GM18505 (cell line): ENCODE results near the gene MAPK1IP1L.
"Not testable (repeated sequence)": the region's sequence is repeated elsewhere in the genome, so short reads cannot be mapped to it uniquely, and the experiment has no call there.

ENCODE experiments used
- ATAC-seq: cut with Tn5 transposase; IDR thresholded peaks from one replicate; pipeline ENCODE4 v1.9.1; 2021; ENCODE audit not compliant: unreplicated experiment
- POLR2A ChIP-seq: IDR thresholded peaks from 4 replicates; pipeline ENCODE4 v1.6.1; 2011; ENCODE audit warnings: borderline replicate concordance; ENCODE audit not compliant: insufficient read depth, insufficient read length; ENCODE audit errors: extremely low read depth

MAPK1IP1L gene

GRCh38 chr14:55051423-55052268, at the start of gene MAPK1IP1L:
Gene MAPK1IP1L, plus strand, starts transcription at chr14:55051647. Its CDS starts 10,037 bp downstream, at chr14:55061684.
- TF ChIP-seq POLR2A, result peak; percentile 99
- peak; percentile 92 for ATAC-seq

GRCh38 chr14:55005071-55005470, 46.4 kb upstream of the MAPK1IP1L start:
- no peak for ATAC-seq

GRCh38 chr14:55015006-55015405, 36.4 kb upstream of the MAPK1IP1L start:
- no peak for ATAC-seq
- no peak for TF ChIP-seq POLR2A

More at GRCh38 chr14:55005071-55005470, 46.4 kb upstream of the MAPK1IP1L start:
- TF ChIP-seq POLR2A, result no peak

DNA sequence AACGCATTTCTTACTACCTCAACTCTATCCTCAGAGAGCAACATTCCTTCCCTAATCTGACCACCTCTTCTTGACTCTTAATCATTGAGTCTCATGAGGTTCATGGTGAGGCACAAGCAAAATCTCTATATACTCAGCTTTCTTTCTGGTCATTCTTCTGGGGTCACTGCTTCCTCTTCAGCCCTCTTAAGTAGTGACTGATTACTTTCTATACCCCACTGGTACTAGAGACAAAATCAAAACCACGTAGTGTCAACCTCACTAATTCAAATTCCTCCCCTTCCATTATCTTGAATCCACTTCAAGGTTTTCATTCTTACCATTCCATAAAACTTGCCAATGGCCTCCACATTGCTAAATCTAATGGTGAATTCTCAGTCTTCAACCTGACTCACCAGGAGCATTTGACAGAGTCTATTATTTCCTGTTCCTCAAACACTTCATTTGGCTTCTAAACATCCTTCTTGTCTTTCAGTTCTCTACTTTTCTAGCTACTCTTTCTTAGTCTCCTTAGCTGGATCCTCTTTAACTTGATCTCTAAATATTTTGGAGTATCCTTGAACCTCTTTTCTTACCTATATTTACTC, 31.4 kb upstream of the MAPK1IP1L start:
- TF ChIP-seq POLR2A, result no peak
- ATAC-seq, result no peak

GRCh38 chr14:55024365-55024764, 27.1 kb upstream of the MAPK1IP1L start:
- not testable (repeated sequence) for ATAC-seq

DNA sequence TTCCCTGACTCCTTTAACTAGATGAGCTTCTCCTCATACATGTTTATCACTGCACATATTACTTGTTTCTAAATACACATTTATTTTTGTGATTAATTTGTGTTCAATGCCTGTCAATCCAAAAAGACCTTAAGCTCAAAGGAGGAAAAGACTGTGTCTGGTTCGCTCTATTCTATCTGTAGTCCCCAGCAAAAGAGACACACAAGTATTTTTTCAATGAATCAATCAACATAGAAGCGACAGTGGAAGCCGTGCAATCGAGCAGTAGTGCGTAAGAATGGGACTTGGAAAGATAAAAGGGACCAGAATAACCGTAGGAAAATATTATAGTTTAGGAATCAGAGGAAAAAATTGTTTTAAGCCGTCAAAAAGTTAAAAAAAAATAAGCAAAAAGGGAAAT, 25.5 kb upstream of the MAPK1IP1L start:
- ATAC-seq, result no peak
- TF ChIP-seq POLR2A, result no peak

- no peak for ATAC-seq
Measured at GRCh38 chr14:55026441-55026792, 25.0 kb upstream of the MAPK1IP1L start.

DNA sequence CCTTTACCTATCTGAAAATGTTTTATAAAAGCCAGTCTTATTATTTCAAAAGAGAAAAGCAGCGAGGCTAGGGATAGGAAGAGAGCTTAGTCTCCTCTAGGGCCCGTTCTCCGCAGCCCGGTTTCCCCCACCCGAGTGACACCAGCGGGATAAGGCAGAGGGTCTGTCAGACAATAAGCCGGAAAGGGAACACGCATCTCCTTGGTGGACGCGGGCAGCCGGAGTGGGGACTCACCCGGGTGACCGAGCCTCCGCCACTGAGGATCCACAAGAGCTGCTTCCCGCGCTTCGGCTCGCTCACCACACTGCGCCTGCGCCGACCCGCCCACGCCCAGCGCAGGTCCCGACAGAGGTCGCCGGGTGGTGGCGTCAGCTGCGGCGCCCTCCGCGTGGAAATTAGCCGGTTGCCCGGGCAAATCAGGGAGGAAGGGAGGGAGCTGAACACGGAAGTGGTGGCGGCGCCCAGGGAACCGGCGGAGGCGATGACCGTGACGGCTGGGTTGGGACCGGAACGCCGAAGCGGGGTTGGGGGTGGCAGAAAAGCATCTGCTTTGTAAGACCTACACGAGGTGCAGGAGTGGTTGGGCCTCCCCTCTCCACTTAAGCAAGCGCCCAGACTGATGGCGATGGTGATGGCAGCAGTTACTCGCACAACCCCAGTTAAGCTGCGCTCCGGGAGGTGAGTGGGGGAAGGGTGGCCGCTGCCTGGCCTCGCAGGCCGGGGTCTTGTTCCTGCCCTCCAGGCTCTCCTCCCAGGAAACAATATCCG, 24.5 kb upstream of the MAPK1IP1L start, which contains the start of the genes SOCS4 and WDHD1:
SOCS4 (plus strand) TSS at position 444 of the 769 bp plus-strand sequence. CDS start 15,806 bp downstream, outside the sequence.
WDHD1 (minus strand) TSS at position 307 of the 769 bp plus-strand sequence. CDS start 312 bp downstream, outside the sequence.
- peak; percentile 81 for ATAC-seq
- TF ChIP-seq POLR2A, result peak; percentile 90

More at GRCh38 chr14:55026441-55026792, 25.0 kb upstream of the MAPK1IP1L start:
- no peak for TF ChIP-seq POLR2A

GRCh38 chr14:55028066-55028465, 23.4 kb upstream of the MAPK1IP1L start:
- no peak for TF ChIP-seq POLR2A
- ATAC-seq, result no peak

- no peak for TF ChIP-seq POLR2A
- ATAC-seq, result no peak
Measured at GRCh38 chr14:55028476-55028875, 23.0 kb upstream of the MAPK1IP1L start.

DNA sequence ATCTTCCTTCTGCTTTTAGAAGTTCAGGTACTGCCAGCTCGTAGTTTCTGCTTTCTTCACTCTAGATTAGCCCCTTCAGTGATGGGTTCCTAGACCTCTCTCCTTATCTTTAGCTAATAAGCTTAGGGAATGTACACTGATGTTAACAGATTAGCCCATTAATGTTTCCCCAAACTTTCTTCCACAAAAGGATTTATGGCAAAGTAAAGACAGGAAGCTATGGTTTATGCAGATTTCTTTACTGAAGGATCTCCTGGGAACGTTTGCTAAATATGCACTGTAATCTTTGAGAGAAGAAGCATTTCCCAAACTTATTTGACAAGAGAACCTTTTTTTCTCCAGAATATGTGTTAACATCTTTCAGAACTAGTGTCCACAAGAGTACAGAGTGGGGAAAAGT, 20.3 kb upstream of the MAPK1IP1L start:
- no peak for TF ChIP-seq POLR2A
- no peak for ATAC-seq

DNA sequence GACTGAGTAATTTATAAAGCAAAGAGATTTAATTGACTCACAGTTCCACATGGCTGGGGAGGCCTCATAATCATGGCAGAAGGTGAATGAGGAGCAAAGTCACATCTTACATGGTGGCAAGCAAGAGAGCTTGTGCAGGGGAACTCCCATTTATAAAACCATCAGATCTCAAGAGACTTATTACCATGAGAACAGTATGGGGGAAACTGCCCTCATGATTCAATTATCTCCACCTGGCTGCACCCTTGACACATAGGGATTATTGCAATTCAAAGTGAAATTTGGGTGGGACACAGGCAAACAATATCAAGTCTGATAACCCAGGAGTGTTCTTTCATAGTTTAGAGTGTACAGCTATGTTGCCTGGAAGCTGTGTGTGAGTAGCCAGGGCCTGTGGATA, 13.5 kb upstream of the MAPK1IP1L start:
- not testable (repeated sequence) for ATAC-seq

DNA sequence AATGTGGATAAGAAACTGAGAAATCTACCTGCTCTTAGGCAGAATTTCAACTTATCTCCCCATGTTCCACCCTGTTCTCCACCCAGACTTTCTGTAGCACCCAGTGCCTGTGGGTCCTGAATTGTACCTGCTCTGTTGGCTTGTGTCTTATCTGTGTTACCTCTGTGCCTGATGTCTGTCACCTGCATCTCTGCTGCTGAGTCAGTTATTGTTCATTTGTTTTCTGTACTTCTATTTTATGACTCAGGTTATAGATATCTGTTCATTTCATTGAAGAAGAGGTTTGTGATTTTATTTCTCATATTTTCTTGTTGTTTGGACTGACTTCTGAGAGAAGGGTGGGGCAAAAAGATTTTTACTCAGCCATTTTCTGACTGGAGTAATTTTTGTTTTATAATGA, 12.7 kb upstream of the MAPK1IP1L start:
- no peak for ATAC-seq
- no peak for TF ChIP-seq POLR2A
